PC-3 (cell line): Measurements from ENCODE around the gene RGS5. TPM values are rescaled to one million over a fixed set of nuclear protein-coding genes. Genes with fewer than 3 reads are reported as not detected.

Experiments
- ATAC-seq: fragments of 200-7000 bp; cut with Tn5 transposase; 2 replicates; pipeline ENCODE4 v1.9.1; 2020; ENCODE audit warnings: mild to moderate bottlenecking, moderate library complexity
- BruUV-seq: library from RNA; stranded (reverse); fragments of 400-500 nt; replicated peaks from 2 replicates; lab custom pipeline; 2021; lab: Mats Ljungman, UMichigan
- CTCF ChIA-PET: fragments of 300-600 bp; sonication (Branson Sonifier 250); formaldehyde crosslinking; loops from one replicate; lab custom pipeline; 2022; ENCODE audit warnings: antibody characterized with exemption; lab: Charles Lee
- POLR2A ChIA-PET: fragments of 300-600 bp; sonication (Branson Sonifier 250); formaldehyde crosslinking; loops from one replicate; lab custom pipeline; 2022; ENCODE audit warnings: antibody characterized with exemption; ENCODE audit not compliant: unreplicated experiment; lab: Charles Lee
- DNase-seq: peaks from one replicate; pipeline ENCODE4 v3.0.0-alpha.2; 2015
- H2AFZ ChIP-seq: fragments of 300-600 bp; sonication (generic); 2 replicates; pipeline ENCODE4 v1.6.0; 2016; ENCODE audit warnings: antibody characterized with exemption, low read length
- H3F3A ChIP-seq: fragments of 300-600 bp; sonication (generic); one replicate; pipeline ENCODE4 v1.6.0; 2017; ENCODE audit warnings: antibody characterized with exemption, low read length, control low read depth, mild to moderate bottlenecking; ENCODE audit not compliant: unreplicated experiment
- H3K27ac ChIP-seq: fragments of 300-600 bp; sonication (generic); 2 replicates; pipeline ENCODE4 v1.5.1; 2016; ENCODE audit warnings: mild to moderate bottlenecking, low read length
- H3K27me3 ChIP-seq: fragments of 300-600 bp; sonication (generic); 2 replicates; pipeline ENCODE4 v1.6.1; 2016; ENCODE audit warnings: low read length, mixed read lengths
- H3K36me3 ChIP-seq: fragments of 300-600 bp; sonication (generic); 2 replicates; pipeline ENCODE4 v1.6.1; 2016; ENCODE audit warnings: low read depth, mixed run types, low read length, mixed read lengths
- H3K4me1 ChIP-seq: fragments of 300-600 bp; sonication (generic); 2 replicates; pipeline ENCODE4 v1.5.1; 2016; ENCODE audit warnings: low read length; ENCODE audit not compliant: insufficient read depth
- H3K4me2 ChIP-seq: fragments of 300-600 bp; sonication (generic); 2 replicates; pipeline ENCODE4 v1.6.0; 2016; ENCODE audit warnings: low read length
- H3K4me3 ChIP-seq: fragments of 300-600 bp; sonication (generic); 2 replicates; pipeline ENCODE4 v1.5.1; 2016; ENCODE audit warnings: mild to moderate bottlenecking, low read length, mixed read lengths
- H3K79me2 ChIP-seq: fragments of 300-600 bp; sonication (generic); 2 replicates; pipeline ENCODE4 v1.6.1; 2017; ENCODE audit warnings: low read length, mixed read lengths
- H3K9ac ChIP-seq: fragments of 300-600 bp; sonication (generic); 2 replicates; pipeline ENCODE4 v1.6.0; 2016; ENCODE audit warnings: mild to moderate bottlenecking, low read length
- H3K9me2 ChIP-seq: fragments of 300-600 bp; sonication (generic); replicated peaks from 2 replicates; pipeline ENCODE4 v1.6.1; 2016; ENCODE audit warnings: mixed run types, low read length, mixed read lengths
- H3K9me3 ChIP-seq: fragments of 300-600 bp; sonication (generic); 2 replicates; pipeline ENCODE4 v1.6.1; 2016; ENCODE audit warnings: low read length, mixed read lengths
- H4K20me1 ChIP-seq: fragments of 300-600 bp; sonication (generic); 2 replicates; pipeline ENCODE4 v1.6.1; 2016; ENCODE audit warnings: low read length, mixed read lengths
- CTCF ChIP-seq: fragments of 300-600 bp; sonication (generic); conservative IDR thresholded peaks from 2 replicates; pipeline ENCODE4 v1.5.1; 2017; ENCODE audit warnings: antibody characterized with exemption, low read depth, mild to moderate bottlenecking, low read length
- EZH2 ChIP-seq: fragments of 300-600 bp; sonication (generic); IDR thresholded peaks from one replicate; pipeline ENCODE4 v1.6.1; 2017; ENCODE audit warnings: antibody characterized with exemption, mild to moderate bottlenecking, low read length; ENCODE audit not compliant: unreplicated experiment
- EZH2phosphoT487 ChIP-seq: fragments of 300-600 bp; sonication (generic); IDR thresholded peaks from 2 replicates; pipeline ENCODE4 v1.6.1; 2018; ENCODE audit warnings: mild to moderate bottlenecking, antibody characterized with exemption, low read length, borderline replicate concordance
- intact Hi-C: fragments of 100-400 bp; cut with micrococcal nuclease; formaldehyde crosslinking; loops from 2 replicates; pipeline ENCODE4 v1.9.0; 2023
- total RNA-seq: library from RNA; depleted of rRNA; stranded (reverse); fragments of >200 nt; gene quantifications from 2 replicates; pipeline ENCODE4 v1.2.3, GENCODE V29; 2014

RGS5 gene
- total RNA-seq, 1 experiment from 2014 or later = 5.0 TPM

DNA sequence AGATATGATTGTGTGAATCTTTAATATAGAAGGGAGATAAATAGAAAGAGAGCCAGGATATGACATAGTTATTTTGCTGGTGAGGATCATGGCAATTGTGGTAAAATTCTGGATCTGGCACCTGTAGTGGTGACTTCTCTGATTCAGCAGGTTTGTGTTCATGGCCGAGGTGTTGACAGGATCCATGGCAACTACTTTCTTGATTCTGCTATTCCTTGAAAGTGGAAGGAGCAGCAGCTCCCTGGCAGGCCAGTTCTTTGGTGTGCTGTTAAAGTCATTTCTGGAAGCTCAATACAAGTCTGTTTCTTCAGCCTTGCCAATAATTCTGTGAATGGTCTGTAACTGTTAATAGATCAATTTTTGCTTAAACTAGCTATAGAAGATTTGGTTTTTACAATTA is 100.1 kb downstream of the RGS5 start:
- intact Hi-C loops = no loop called here
- no peak for ATAC-seq

DNA sequence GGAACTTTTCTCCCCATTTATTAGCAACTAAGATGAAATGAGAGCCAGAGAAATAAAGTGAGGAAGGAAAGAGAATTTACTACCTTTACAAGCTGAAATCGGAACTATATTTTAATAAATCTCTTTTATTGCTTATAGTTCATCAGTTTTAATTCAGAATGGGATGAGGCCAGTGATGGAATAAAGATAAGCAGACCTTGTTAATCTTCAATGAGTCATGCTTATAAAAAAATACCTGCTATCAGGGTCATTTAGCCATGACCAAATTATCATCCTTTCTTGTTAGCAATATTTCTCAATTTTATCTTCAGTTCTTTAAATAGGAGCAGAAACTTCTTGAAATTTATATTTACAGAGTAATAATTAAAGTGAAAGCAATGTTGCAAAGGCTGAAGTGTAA is 107.5 kb downstream of the RGS5 start:
- no peaks in the 10 kb centered on the region for H3K27me3 ChIP-seq
- ATAC-seq (no peak), DNase-seq (no peak)
- no peaks in the 10 kb centered on the region for H3K9me3 ChIP-seq
- ChIA-PET POLR2A (no interaction called here), CTCF (no interaction called here)
- no peaks in the 10 kb centered on the region for H4K20me1 ChIP-seq
- H3K4me3 ChIP-seq = no peak overlapping the region
- H3K27ac ChIP-seq = no peak overlapping the region
- 0 out of 2 replicates have a peak overlapping the region, but pooled peaks have one; percentile 27 for H3K4me2 ChIP-seq
- intact Hi-C loops = no loop called here
- TF ChIP-seq EZH2 (no peak), EZH2phosphoT487 (no peak), CTCF (no peak)
- no peaks in the 10 kb centered on the region for H3K9me2 ChIP-seq
- H3F3A ChIP-seq = no peaks in the 10 kb centered on the region
- no TSS peak for BruUV-seq
- peaks cover 20% of the 10 kb centered on the region for H3K4me1 ChIP-seq
- no peak overlapping the region for H3K9ac ChIP-seq
- H3K36me3 ChIP-seq = no peaks in the 10 kb centered on the region
- H3K79me2 ChIP-seq = no peaks in the 10 kb centered on the region
- H2AFZ ChIP-seq = peak overlapping the region; percentile 19; the same call in 1 of the 2 replicates

More for the DNA sequence above, 100.1 kb downstream of the RGS5 start:
- TF ChIP-seq EZH2phosphoT487 (no peak), CTCF (no peak), EZH2 (no peak)
- H3K9me3 ChIP-seq = no peaks in the 10 kb centered on the region
- H3K79me2 ChIP-seq = no peaks in the 10 kb centered on the region
- BruUV-seq = no TSS peak
- H3K27ac ChIP-seq = no peak overlapping the region
- ChIA-PET POLR2A (no interaction called here), CTCF (no interaction called here)
- H3K27me3 ChIP-seq = no peaks in the 10 kb centered on the region
- H3K4me2 ChIP-seq = no peak overlapping the region
- no peaks in the 10 kb centered on the region for H3F3A ChIP-seq
- H2AFZ ChIP-seq = no peak overlapping the region
- no peak for DNase-seq
- no peaks in the 10 kb centered on the region for H4K20me1 ChIP-seq
- H3K9ac ChIP-seq = no peak overlapping the region
- H3K4me1 ChIP-seq = no peaks in the 10 kb centered on the region
- no peaks in the 10 kb centered on the region for H3K9me2 ChIP-seq
- H3K36me3 ChIP-seq = no peaks in the 10 kb centered on the region
- H3K4me3 ChIP-seq = no peak overlapping the region

- POLR2A ChIA-PET = no interaction called here
- peaks cover 23% of the 10 kb centered on the region for H3K4me1 ChIP-seq
- H3K27me3 ChIP-seq = no peaks in the 10 kb centered on the region
- H3K79me2 ChIP-seq = no peaks in the 10 kb centered on the region
- H3F3A ChIP-seq = no peaks in the 10 kb centered on the region
- no peak overlapping the region for H3K9ac ChIP-seq
- no peak overlapping the region for H3K4me3 ChIP-seq
- no peaks in the 10 kb centered on the region for H3K36me3 ChIP-seq
- peak overlapping the region; percentile 19; the same call in 1 of the 2 replicates for H2AFZ ChIP-seq
- H3K9me3 ChIP-seq = no peaks in the 10 kb centered on the region
- CTCF ChIA-PET = interaction anchor here (0.6 kb wide), 2 partner anchors 69 to 253 kb away, joined by 3 to 6 read pairs; no protein-coding TSS in a partner anchor
- no TSS peak for BruUV-seq
- intact Hi-C loops = loop anchor here (5.0 kb wide), 1 partner anchor 68 kb away; no protein-coding TSS in a partner anchor
- ATAC-seq = no peak
- H3K27ac ChIP-seq = no peak overlapping the region
- TF ChIP-seq EZH2phosphoT487 (no peak), EZH2 (no peak), CTCF (no peak)
- H3K9me2 ChIP-seq = no peaks in the 10 kb centered on the region
- peak overlapping the region; percentile 27 for H3K4me2 ChIP-seq
- no peak for DNase-seq
- no peaks in the 10 kb centered on the region for H4K20me1 ChIP-seq
Observed at GRCh38 chr1:163094589-163094988, 108.1 kb downstream of the RGS5 start.
